SKM-1 treated with dmso at 0.1 percent for 144 hours (cell line): Measurements from ENCODE around the gene PLET1.
"Not testable (repeated sequence)": the region's sequence is repeated elsewhere in the genome, so short reads cannot be mapped to it uniquely, and the experiment has no call there.

Source experiments
- DNase-seq: peaks from one replicate; lab custom pipeline; 2025; ENCODE audit not compliant: unreplicated experiment; lab: John Stamatoyannopoulos, UW

Gene PLET1

GRCh38 chr11:112213753-112214152, 46.9 kb downstream of the PLET1 start:
- no peak for DNase-seq

GRCh38 chr11:112212710-112213109, 48.0 kb downstream of the PLET1 start:
- no peak for DNase-seq

- no peak for DNase-seq
Observed at GRCh38 chr11:112212290-112212689, 48.4 kb downstream of the PLET1 start.

- no peak for DNase-seq
Observed at GRCh38 chr11:112211536-112211935, 49.1 kb downstream of the PLET1 start.

- DNase-seq, result no peak
Observed at GRCh38 chr11:112210890-112211289, 49.8 kb downstream of the PLET1 start.

- no peak for DNase-seq
Observed at GRCh38 chr11:112206071-112206470, 54.6 kb downstream of the PLET1 start.

- peak; percentile 48 for DNase-seq
Observed at GRCh38 chr11:112200252-112200651, 60.4 kb downstream of the PLET1 start.

- not testable (repeated sequence) for DNase-seq
Observed at GRCh38 chr11:112199101-112199500, 61.6 kb downstream of the PLET1 start.
